G401 (cell line): Measurements from ENCODE around the gene HAUS3. TPM values are rescaled to one million over a fixed set of nuclear protein-coding genes. Genes with fewer than 3 reads are reported as not detected.
"Not testable (repeated sequence)": the region's sequence is repeated elsewhere in the genome, so short reads cannot be mapped to it uniquely, and the experiment has no call there.

Experiments
- DNase-seq: peaks from one replicate; pipeline ENCODE4 v3.0.0-alpha.2; 2015; ENCODE audit warnings: low spot score
- in situ Hi-C: cut with HindIII; loops from 2 replicates; pipeline ENCODE4 v1.10.0; 2016; ENCODE audit warnings: low sequenced_read_pairs, mixed read lengths
- total RNA-seq: library from RNA; depleted of rRNA; stranded (reverse); fragments of >200 nt; shearing (Covaris generic); gene quantifications from 2 replicates; pipeline ENCODE4 v1.2.3, GENCODE V29; 2014

HAUS3 gene
- total RNA-seq, 1 experiment from 2014 or later = 15.5 TPM

GRCh38 chr4:2245057-2245786, 3.3 kb upstream of the HAUS3 start:
- DNase-seq = no peak
- in situ Hi-C loops = loop anchor here (10.0 kb wide), 3 partner anchors 60 to 210 kb away; no protein-coding TSS in a partner anchor

DNA sequence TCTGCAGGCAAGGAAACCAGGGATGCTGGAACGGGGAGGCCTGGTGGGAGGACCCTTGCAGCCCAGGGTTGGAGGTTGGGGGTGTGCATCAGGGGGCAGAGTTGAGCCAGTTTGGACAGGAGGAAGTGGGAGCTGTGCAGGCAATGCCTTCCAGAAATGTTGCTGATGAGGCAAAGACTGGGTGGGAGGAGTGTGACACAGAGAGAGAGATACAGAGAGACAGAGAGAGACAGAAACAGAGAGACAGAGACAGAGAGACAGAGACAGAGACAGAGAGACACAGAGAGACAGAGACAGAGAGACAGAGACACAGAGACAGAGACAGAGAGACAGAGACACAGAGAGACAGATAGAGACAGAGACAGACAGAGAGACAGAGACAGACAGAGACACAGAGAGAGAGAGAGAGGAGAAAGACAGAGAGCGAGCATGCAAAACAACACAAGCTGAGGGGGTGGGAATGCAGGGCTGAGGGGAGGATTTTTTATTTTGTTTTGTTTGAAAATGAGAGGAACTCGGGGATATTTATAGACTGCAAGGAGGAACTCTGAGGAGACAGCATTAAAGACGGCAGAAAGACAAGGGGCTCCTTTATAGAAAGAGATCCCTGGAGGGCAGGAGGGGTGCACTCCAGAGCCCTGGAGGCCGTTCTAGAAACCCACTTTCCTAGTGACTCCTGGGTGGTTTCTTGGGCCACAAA, 1.9 kb upstream of the HAUS3 start:
- in situ Hi-C loops = loop anchor here (10.0 kb wide), 3 partner anchors 61 to 211 kb away; no protein-coding TSS in a partner anchor
- peak; percentile 65 for DNase-seq

DNA sequence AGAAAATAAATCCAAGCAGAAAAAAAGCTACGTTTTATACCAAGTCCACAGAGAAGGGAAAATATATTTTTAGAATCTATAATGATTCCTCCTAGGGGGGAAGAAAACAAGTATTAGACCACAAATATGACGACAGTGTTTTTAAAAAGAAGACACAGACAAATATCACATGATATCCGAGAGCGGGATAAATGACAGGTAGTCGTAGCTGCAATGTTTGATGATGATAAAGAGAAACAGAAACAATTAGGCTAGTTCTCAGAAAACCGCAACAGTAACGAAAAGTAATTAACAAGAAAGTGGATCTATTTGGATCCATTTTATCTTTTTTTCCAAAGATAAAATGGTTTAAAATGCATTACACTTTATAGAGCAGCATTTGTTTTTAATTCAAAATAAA, 918 bp downstream of the HAUS3 start:
- in situ Hi-C loops = loop anchor here (10.0 kb wide), 3 partner anchors 64 to 214 kb away; no protein-coding TSS in a partner anchor

DNA sequence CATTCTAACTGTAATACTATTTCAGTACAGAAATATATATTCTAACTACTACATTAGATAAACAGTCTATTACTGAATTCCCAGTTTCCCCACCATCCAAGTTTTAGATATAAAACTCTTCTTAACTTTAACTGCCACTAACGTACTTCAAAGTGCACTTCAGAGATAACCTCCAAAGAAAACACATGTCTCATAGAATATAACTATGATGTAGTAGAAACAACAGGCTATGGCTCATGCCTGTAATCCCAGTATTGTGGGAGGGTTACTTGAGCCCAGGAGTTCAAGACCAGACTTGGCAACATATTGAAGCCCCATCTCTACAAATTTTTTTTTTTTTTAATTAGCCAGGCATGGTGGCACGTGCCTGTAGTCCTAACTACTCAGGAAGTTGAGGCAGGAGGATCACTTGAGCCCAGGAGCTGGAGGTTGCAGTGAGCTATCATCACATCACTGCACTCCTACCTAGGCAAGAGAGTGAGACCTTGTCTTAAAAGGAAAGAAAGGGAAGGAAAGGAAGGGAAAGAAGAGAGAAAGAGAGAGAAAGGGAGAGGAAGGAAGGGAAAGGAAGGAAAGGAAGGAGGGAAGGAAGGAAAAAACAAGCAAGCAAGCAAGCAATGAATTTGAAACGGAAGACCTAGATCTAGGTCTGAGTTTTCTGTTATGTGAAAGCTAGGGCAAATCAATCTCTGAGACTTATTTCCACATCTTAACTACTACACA, 4.8 kb downstream of the HAUS3 start:
- in situ Hi-C loops = no loop called here
- DNase-seq = no peak

More for the DNA sequence above, 918 bp downstream of the HAUS3 start:
- no peak for DNase-seq

- DNase-seq = no peak
- in situ Hi-C loops = no loop called here
These were observed 10.8 kb downstream of the HAUS3 start for GRCh38 chr4:2231082-2231481.

DNA sequence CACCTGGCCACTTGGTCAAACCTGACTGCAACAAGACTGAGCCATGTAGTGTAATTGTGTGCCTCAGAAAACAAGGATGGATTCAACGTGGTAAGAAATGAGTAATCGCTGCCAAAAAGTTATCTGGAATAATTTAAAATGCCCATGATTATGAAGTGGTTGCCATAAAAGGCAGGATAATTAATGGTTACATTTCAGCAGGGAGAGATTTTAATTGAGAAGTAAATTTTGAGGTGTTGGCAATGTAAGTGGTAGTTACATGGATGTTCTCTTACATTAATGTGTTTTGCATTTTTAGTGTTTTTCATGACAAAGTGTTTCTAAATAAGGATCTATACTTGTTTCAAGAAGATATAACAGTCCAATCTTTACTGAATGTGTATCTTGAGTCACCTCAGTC, 15.7 kb downstream of the HAUS3 start:
- in situ Hi-C loops = no loop called here
- DNase-seq = no peak

GRCh38 chr4:2222838-2223237, 19.1 kb downstream of the HAUS3 start:
- DNase-seq = no peak
- in situ Hi-C loops = no loop called here

DNA sequence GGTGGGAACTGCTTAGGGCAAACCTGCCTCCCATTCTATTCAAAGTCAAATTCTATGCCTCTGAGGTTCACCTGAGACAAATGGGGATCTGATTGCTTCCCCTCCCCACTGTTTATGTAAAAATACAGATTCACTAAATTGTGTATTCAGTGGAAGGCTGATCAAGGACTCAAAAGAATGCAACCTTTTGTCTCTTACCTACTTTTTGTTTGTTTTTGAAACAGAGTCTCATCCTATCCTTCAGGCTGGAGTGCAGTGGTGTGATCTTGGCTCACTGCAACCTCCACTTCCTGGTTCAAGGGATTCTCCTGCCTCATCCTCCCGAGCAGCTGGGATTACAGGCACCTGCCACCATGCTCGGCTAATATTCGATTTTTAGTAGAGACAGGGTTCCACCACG, 20.5 kb downstream of the HAUS3 start:
- in situ Hi-C loops, DNase-seq: not testable (repeated sequence)

GRCh38 chr4:2220016-2220630, 21.8 kb downstream of the HAUS3 start:
- peak; percentile 90 for DNase-seq
- in situ Hi-C loops = no loop called here

DNA sequence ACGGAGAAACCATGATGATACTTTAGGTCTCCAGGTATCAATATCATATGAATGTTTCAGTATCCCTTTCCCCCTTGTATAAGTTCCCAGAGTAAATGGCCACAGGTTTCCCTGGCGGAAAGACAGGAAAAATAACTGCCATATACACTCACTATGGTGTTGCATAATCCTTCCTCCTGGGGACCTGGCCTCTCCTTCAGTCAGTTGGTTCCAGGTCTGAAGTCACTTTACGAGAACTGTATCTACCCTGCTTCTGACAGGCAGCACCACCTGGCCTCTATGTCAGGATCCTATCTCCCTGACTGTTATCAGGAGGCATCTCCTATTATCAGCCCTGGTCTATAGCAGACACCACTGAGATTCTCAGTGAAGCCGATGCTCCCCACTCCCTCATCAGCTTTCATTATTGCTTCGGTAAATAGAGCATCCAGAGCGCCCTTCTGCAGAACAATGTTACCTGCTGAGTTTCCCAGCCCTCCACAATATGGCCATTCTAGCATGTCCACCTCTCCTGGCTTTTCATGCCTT, 22.6 kb downstream of the HAUS3 start:
- DNase-seq = peak; percentile 73

DNA sequence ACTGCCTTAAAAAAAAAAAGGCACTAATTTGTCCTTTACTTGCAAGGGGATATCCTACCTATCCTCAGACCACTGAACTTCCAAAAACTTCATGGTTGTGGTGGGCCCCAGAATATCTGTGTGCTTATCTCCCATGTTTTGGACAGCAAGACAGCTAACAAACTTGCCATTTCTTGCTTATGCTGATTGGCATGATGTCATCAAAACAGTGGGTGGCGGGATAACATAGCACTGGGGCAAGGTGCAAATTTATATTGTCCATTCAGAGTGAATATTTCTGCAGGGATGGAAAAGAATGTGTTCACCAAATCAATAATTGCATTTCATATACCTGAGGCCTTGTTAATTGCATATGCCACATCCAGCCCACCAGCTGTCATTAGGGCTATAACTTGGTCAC, 23.5 kb downstream of the HAUS3 start:
- in situ Hi-C loops = no loop called here
- DNase-seq = no peak

More for the DNA sequence above, 22.6 kb downstream of the HAUS3 start:
- in situ Hi-C loops = no loop called here

- in situ Hi-C loops = no loop called here
These were observed 24.2 kb downstream of the HAUS3 start for GRCh38 chr4:2217726-2218125.

GRCh38 chr4:2212831-2213230, 29.1 kb downstream of the HAUS3 start:
- in situ Hi-C loops = no loop called here
- no peak for DNase-seq

More at GRCh38 chr4:2217726-2218125, 24.2 kb downstream of the HAUS3 start:
- no peak for DNase-seq

GRCh38 chr4:2202789-2203188, 39.1 kb downstream of the HAUS3 start:
- DNase-seq, in situ Hi-C loops: not testable (repeated sequence)

DNA sequence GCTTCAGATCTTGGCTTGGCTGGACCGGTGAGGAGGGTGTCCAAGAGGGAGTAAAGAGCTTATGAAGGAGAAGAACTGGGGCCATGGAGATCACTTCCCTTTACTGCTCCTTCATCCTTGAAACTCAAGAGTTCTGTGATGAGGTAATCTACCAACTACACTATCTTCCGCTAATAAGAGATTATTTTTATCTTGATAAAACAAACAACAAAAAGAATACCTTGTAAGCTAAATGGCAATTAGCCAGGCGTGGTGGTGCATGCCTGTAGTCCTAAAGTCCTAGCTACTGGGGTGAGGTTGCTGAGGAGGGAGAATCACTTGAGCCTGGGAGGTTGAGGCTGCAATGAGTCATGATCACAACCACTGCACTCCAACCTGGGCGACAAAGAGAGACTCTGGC, 47.4 kb downstream of the HAUS3 start:
- no peak for DNase-seq
- in situ Hi-C loops = no loop called here

- in situ Hi-C loops = no loop called here
- DNase-seq = no peak
These were observed 48.6 kb downstream of the HAUS3 start for GRCh38 chr4:2193326-2193725.

- no peak for DNase-seq
- in situ Hi-C loops = no loop called here
These were observed 55.1 kb downstream of the HAUS3 start for GRCh38 chr4:2186865-2187172.

GRCh38 chr4:2186133-2186864, 55.6 kb downstream of the HAUS3 start:
- peak; percentile 31 for DNase-seq
- in situ Hi-C loops = no loop called here

GRCh38 chr4:2183394-2183793, 58.5 kb downstream of the HAUS3 start:
- in situ Hi-C loops = no loop called here

More at GRCh38 chr4:2183394-2183793, 58.5 kb downstream of the HAUS3 start:
- no peak for DNase-seq
